GM12878 (cell line): ENCODE data around the gene GALNT15. TPM values are rescaled to one million over a fixed set of nuclear protein-coding genes. Genes with fewer than 3 reads are reported as not detected.

ENCODE experiments used
- ATAC-seq: fragments of 200-7000 bp; cut with Tn5 transposase; 3 replicates; pipeline ENCODE4 v1.9.1; 2020; ENCODE audit warnings: mild to moderate bottlenecking, moderate library complexity
- BruUV-seq: library from RNA; stranded (reverse); fragments of 400-500 nt; replicated peaks from 2 replicates; lab custom pipeline; 2021; lab: Mats Ljungman, UMichigan
- CTCF ChIA-PET: fragments of 300-600 bp; sonication (Branson Sonifier 250); formaldehyde crosslinking; extraction: SDS; loops from one replicate; lab custom pipeline; 2021; ENCODE audit warnings: inconsistent platforms; lab: Yijun Ruan, JAX
- POLR2A ChIA-PET: fragments of 350-600 bp; formaldehyde crosslinking; extraction: SDS; loops from one replicate; lab custom pipeline; 2021; ENCODE audit warnings: inconsistent platforms; lab: Charles Lee
- RAD21 ChIA-PET: fragments of 300-600 bp; sonication (Branson Sonifier 250); formaldehyde crosslinking; loops from one replicate; lab custom pipeline; 2023; ENCODE audit warnings: antibody characterized with exemption; ENCODE audit not compliant: unreplicated experiment; lab: Charles Lee
- SMC1A ChIA-PET: fragments of 300-600 bp; sonication (Branson Sonifier 250); formaldehyde crosslinking; loops from one replicate; lab custom pipeline; 2023; ENCODE audit not compliant: unreplicated experiment, uncharacterized antibody; lab: Charles Lee
- DNase-seq: peaks from one replicate; pipeline ENCODE4 v3.0.0-alpha.2; 2011; ENCODE audit warnings: low read depth, low spot score
- FAIRE-seq: peaks from 3 replicates; lab custom pipeline; 2011; peaks lifted over from hg19 to GRCh38; lab: Jason Lieb, UNC
- H2AFZ ChIP-seq: 2 replicates; pipeline ENCODE4 v1.6.0; 2011; ENCODE audit warnings: low read depth, low read length, control low read depth; ENCODE audit not compliant: control insufficient read depth
- H3K27ac ChIP-seq: 2 replicates; pipeline ENCODE4 v1.5.1; 2011; ENCODE audit warnings: control low read depth; ENCODE audit not compliant: control insufficient read depth, insufficient read depth
- H3K27me3 ChIP-seq, 2 experiments: replicated peaks in 1 of 2; 2 replicates each; pipeline versions ENCODE4 v1.6.0 to v1.6.1; 2011; ENCODE audit warnings: low read length in 1 of 2; ENCODE audit not compliant: control insufficient read depth in 2 of 2, insufficient read depth in 2 of 2
- H3K36me3 ChIP-seq, 2 experiments: 2 replicates each; pipeline ENCODE4 v1.5.1; 2011; ENCODE audit warnings: low read length in 1 of 2; ENCODE audit not compliant: control insufficient read depth in 2 of 2, insufficient read depth in 2 of 2
- H3K4me1 ChIP-seq: 2 replicates; pipeline ENCODE4 v1.6.1; 2011; ENCODE audit warnings: mild to moderate bottlenecking, low read length, moderate library complexity, mixed read lengths; ENCODE audit not compliant: control insufficient read depth, insufficient read depth
- H3K4me2 ChIP-seq: 2 replicates; pipeline ENCODE4 v1.6.0; 2011; ENCODE audit warnings: control low read depth; ENCODE audit not compliant: control insufficient read depth, insufficient read depth
- H3K4me3 ChIP-seq: fragments of 200-600 bp; sonication (generic); 2 replicates; pipeline ENCODE4 v1.5.1; 2016
- H3K79me2 ChIP-seq: 2 replicates; pipeline ENCODE4 v1.6.0; 2011; ENCODE audit warnings: low read length; ENCODE audit not compliant: control insufficient read depth, insufficient read depth
- H3K9ac ChIP-seq: 2 replicates; pipeline ENCODE4 v1.8.0; 2011; ENCODE audit warnings: low read length, control low read depth, mixed read lengths; ENCODE audit not compliant: control insufficient read depth, insufficient read depth
- H3K9me3 ChIP-seq: replicated peaks from 3 replicates; pipeline ENCODE4 v1.5.1; 2011; ENCODE audit warnings: mild to moderate bottlenecking, low read length; ENCODE audit not compliant: control insufficient read depth, insufficient read depth
- H4K20me1 ChIP-seq: 2 replicates; pipeline ENCODE4 v1.6.0; 2011; ENCODE audit not compliant: control insufficient read depth, insufficient read depth
- BACH1 ChIP-seq: fragments of 450-650 bp; IDR thresholded peaks from 2 replicates; pipeline ENCODE4 v1.6.1; 2017; ENCODE audit warnings: mild to moderate bottlenecking, borderline replicate concordance
- CREM ChIP-seq: IDR thresholded peaks from 2 replicates; pipeline ENCODE4 v1.6.1; 2014; ENCODE audit warnings: antibody characterized with exemption, low read depth
- EZH2 ChIP-seq: IDR thresholded peaks from 2 replicates; pipeline ENCODE4 v1.6.1; 2012; ENCODE audit warnings: low read depth, mild to moderate bottlenecking, control low read depth, inconsistent platforms, low read length, borderline replicate concordance; ENCODE audit not compliant: control insufficient read depth
- HCFC1 ChIP-seq: fragments of 150-350 bp; IDR thresholded peaks from 2 replicates; pipeline ENCODE4 v1.6.1; 2014; ENCODE audit warnings: low read length
- NFIC ChIP-seq: IDR thresholded peaks from 2 replicates; pipeline ENCODE4 v1.6.1; 2012; ENCODE audit warnings: low read depth, mild to moderate bottlenecking, inconsistent platforms, low read length, moderate library complexity
- RELA ChIP-seq: fragments of 450-650 bp; IDR thresholded peaks from 2 replicates; pipeline ENCODE4 v1.8.0; 2014; ENCODE audit warnings: borderline replicate concordance; ENCODE audit not compliant: partially characterized antibody
- SKIL ChIP-seq: fragments of 450-650 bp; IDR thresholded peaks from 2 replicates; pipeline ENCODE4 v1.6.1; 2017; ENCODE audit warnings: mild to moderate bottlenecking, low read depth, inconsistent platforms; ENCODE audit not compliant: poor library complexity, severe bottlenecking
- WGBS: methylation state at CpG from one replicate; pipeline ENCODE4 v1.1.6; 2016; ENCODE audit warnings: low lambda C conversion rate; ENCODE audit not compliant: insufficient replicate concordance, insufficient coverage; ENCODE audit errors: missing lambda C conversion rate; 5-methylcytosine and 5-hydroxymethylcytosine counted together
- in situ Hi-C: fragments of 300-500 bp; cut with MboI; formaldehyde crosslinking; loops from 9 replicates; pipeline ENCODE4 v1.14.3; 2018; ENCODE audit warnings: mixed read lengths
- intact Hi-C: fragments of 100-400 bp; cut with micrococcal nuclease; formaldehyde crosslinking; loops from one replicate; pipeline ENCODE4 v1.14.2; 2022; ENCODE audit not compliant: unreplicated experiment
- polyA plus RNA-seq, 11 experiments: library from polyadenylated mRNA; depleted of rRNA in 4 of 11; unstranded in 6 of 11; stranded (reverse) in 5 of 11; fragments of >200 nt; fragmentation: Nextera tagmentation in 4 of 11; fragmentation: Illumina TruSeq in 1 of 11; extraction: Ambion mirVana in 4 of 11; extraction: Trizol in 1 of 11; gene quantifications; 1 replicate in 1 of 11; 2 replicates in 10 of 11; pipeline versions ENCODE4 v1.2.1 to v1.2.3, GENCODE V29; 2011 to 2016; ENCODE audit warnings: inconsistent platforms in 2 of 11, missing spikeins in 2 of 11, low read depth in 1 of 11
- total RNA-seq, 4 experiments: library from RNA; depleted of rRNA in 3 of 4; stranded (reverse); fragments of >200 nt in 3 of 4; fragmentation: Illumina TruSeq in 1 of 4; extraction: Trizol in 1 of 4; gene quantifications; 2 replicates each; pipeline versions ENCODE4 v1.2.1 to v1.2.3, GENCODE V29; 2013 to 2021
- TF ChIP-seq, protein P1 (sequence below): IDR thresholded peaks from 2 replicates; pipeline ENCODE4 v1.6.1; 2011; ENCODE audit warnings: mild to moderate bottlenecking, low read depth, low read length, moderate library complexity; ENCODE audit not compliant: insufficient replicate concordance

Gene GALNT15
- total and polyA plus RNA-seq, 10 of the 15 experiments (the other 5 are each of a cell fraction or from before 2014, with no cell fraction given), result 0.03 to 0.05 TPM; not detected in 8

GRCh38 chr3:16258866-16259265, 84.4 kb downstream of the GALNT15 start:
- H2AFZ ChIP-seq, result no peak overlapping the region
- no peak overlapping the region for H3K4me3 ChIP-seq
- no peaks in the 10 kb centered on the region for H4K20me1 ChIP-seq
- DNase-seq (no peak), ATAC-seq (no peak), FAIRE-seq (no peak)
- ChIA-PET SMC1A (interaction anchor here (0.8 to 1.2 kb wide), 2 partner anchors 23 to 147 kb away, joined by 3 read pairs; no protein-coding TSS in a partner anchor), POLR2A (interaction anchor here (0.7 kb wide), 1 partner anchor 34 kb away, joined by 3 read pairs; no protein-coding TSS in a partner anchor), RAD21 (no interaction called here), CTCF (interaction anchor here (0.5 to 2.3 kb wide), 2 partner anchors 11 to 207 kb away, joined by 3 to 13 read pairs; no protein-coding TSS in a partner anchor)
- peaks cover 0 to 2% of the 10 kb centered on the region in 2 experiments; a peak in 2 of 4 replicates for H3K36me3 ChIP-seq
- H3K27me3 ChIP-seq, result no peaks in the 10 kb centered on the region
- H3K4me2 ChIP-seq, result no peak overlapping the region
- H3K9me3 ChIP-seq, result no peaks in the 10 kb centered on the region
- BruUV-seq, result no TSS peak
- in situ Hi-C loops, result no loop called here
- no peak overlapping the region for H3K27ac ChIP-seq
- peaks cover 12% of the 10 kb centered on the region for H3K79me2 ChIP-seq
- H3K9ac ChIP-seq, result no peak overlapping the region
- intact Hi-C loops, result no loop called here
- no peaks in the 10 kb centered on the region; the same call in 1 of the 2 replicates for H3K4me1 ChIP-seq
- no peak for TF ChIP-seq CREM
- TF ChIP-seq, protein P1, sequence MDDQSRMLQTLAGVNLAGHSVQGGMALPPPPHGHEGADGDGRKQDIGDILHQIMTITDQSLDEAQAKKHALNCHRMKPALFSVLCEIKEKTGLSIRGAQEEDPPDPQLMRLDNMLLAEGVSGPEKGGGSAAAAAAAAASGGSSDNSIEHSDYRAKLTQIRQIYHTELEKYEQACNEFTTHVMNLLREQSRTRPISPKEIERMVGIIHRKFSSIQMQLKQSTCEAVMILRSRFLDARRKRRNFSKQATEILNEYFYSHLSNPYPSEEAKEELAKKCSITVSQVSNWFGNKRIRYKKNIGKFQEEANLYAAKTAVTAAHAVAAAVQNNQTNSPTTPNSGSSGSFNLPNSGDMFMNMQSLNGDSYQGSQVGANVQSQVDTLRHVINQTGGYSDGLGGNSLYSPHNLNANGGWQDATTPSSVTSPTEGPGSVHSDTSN, result no peak
- no peak for TF ChIP-seq NFIC
- TF ChIP-seq RELA, result no peak
- TF ChIP-seq HCFC1, result no peak
- no peak for TF ChIP-seq BACH1
- TF ChIP-seq EZH2, result no peak
- TF ChIP-seq SKIL, result no peak
- WGBS, result 35% methylated on average over 1 of the region's 1 CpG
